ENCODE data around the gene CDKN2B-AS1. TPM values are rescaled to one million over a fixed set of nuclear protein-coding genes. Genes with fewer than 3 reads are reported as not detected.
A peak's percentile ranks its signal among the peaks of the same experiment; 100 is the strongest.

The CDKN2B-AS1 gene
- polyA plus RNA-seq, 1 donor (not counting 4 experiments of a cell fraction or from before 2014, with no cell fraction given): 1.1 TPM

- Histone ChIP-seq H3K9ac (ENCODE audit: control insufficient read depth, extremely low read depth, insufficient read depth, low read length) (no peak overlapping the region), H3K4me1 (ENCODE audit: control insufficient read depth, extremely low read depth, insufficient read depth, low read length) (peaks cover 16% of the 10 kb centered on the region), H3K9me1 (ENCODE audit: control insufficient read depth, extremely low read depth, insufficient read depth, low read length) (no peaks in the 10 kb centered on the region), H2AFZ (ENCODE audit: control insufficient read depth, low read length) (no peak overlapping the region), H3K36me3 (ENCODE audit: control insufficient read depth in 2 of 2, extremely low read depth in 1 of 2, insufficient read depth in 2 of 2, low read length in 2 of 2) (peaks cover 5 to 13% of the 10 kb centered on the region in 2 experiments), H4K20me1 (ENCODE audit: control insufficient read depth, extremely low read depth, insufficient read depth, low read length) (no peaks in the 10 kb centered on the region), H3K9me3 (ENCODE audit: control insufficient read depth, low read depth, low read length) (peaks cover 22% of the 10 kb centered on the region), H3K4me3 (ENCODE audit: control insufficient read depth in 2 of 3, extremely low read depth in 1 of 3, insufficient read depth in 2 of 3, low read depth in 1 of 3, low read length in 3 of 3) (peak overlapping the region in 1 of 3 experiments; percentile 24), H3K27me3 (ENCODE audit: control insufficient read depth, extremely low read depth, insufficient read depth, low read length) (peaks cover 62% of the 10 kb centered on the region), H3K4me2 (ENCODE audit: control insufficient read depth, extremely low read depth, insufficient read depth, low read depth, low read length) (peak overlapping the region; percentile 65), H3K79me2 (ENCODE audit: control insufficient read depth, insufficient read depth, low read length) (no peaks in the 10 kb centered on the region), H3K27ac (ENCODE audit: control insufficient read depth, insufficient read depth, low read length) (no peak overlapping the region)
- DNase-seq (ENCODE audit: low read depth, low spot score) (no peak), FAIRE-seq (no peak)
- dilution Hi-C loops (cut with MboI; ENCODE audit: extremely low pct_ligation_motif_present, low sequenced_read_pairs): no loop called here
- TF ChIP-seq CTCF (optimal IDR thresholded peaks at IDR 0.05 in 1 of 3, IDR thresholded peaks at IDR 0.05 in 1 of 3, conservative IDR thresholded peaks at IDR 0.05 in 1 of 3; ENCODE audit: extremely low read depth in 1 of 3, insufficient read depth in 2 of 3, low read length in 3 of 3) (no peak), EZH2 (IDR thresholded peaks at IDR 0.05; ENCODE audit: low read length) (no peak)
These were observed 25.3 kb upstream of the CDKN2B-AS1 start for GRCh38 chr9:21969011-21969940.

- H4K20me1 ChIP-seq (ENCODE audit: control insufficient read depth, extremely low read depth, insufficient read depth, low read length): no peaks in the 10 kb centered on the region
- no peaks in the 10 kb centered on the region for H3K9me1 ChIP-seq (ENCODE audit: control insufficient read depth, extremely low read depth, insufficient read depth, low read length)
- peaks cover 71% of the 10 kb centered on the region for H3K27me3 ChIP-seq (ENCODE audit: control insufficient read depth, extremely low read depth, insufficient read depth, low read length)
- no peak overlapping the region for H2AFZ ChIP-seq (ENCODE audit: control insufficient read depth, low read length)
- H3K79me2 ChIP-seq (ENCODE audit: control insufficient read depth, insufficient read depth, low read length): no peaks in the 10 kb centered on the region
- no peak for FAIRE-seq
- dilution Hi-C loops (cut with MboI; ENCODE audit: extremely low pct_ligation_motif_present, low sequenced_read_pairs): no loop called here
- peaks cover 13% of the 10 kb centered on the region for H3K4me1 ChIP-seq (ENCODE audit: control insufficient read depth, extremely low read depth, insufficient read depth, low read length)
- H3K27ac ChIP-seq (ENCODE audit: control insufficient read depth, insufficient read depth, low read length): no peak overlapping the region
- H3K9me3 ChIP-seq (ENCODE audit: control insufficient read depth, low read depth, low read length): peaks cover 22% of the 10 kb centered on the region
- H3K4me3 ChIP-seq (ENCODE audit: control insufficient read depth in 2 of 3, extremely low read depth in 1 of 3, insufficient read depth in 2 of 3, low read depth in 1 of 3, low read length in 3 of 3): no peak overlapping the region
- no peak overlapping the region for H3K9ac ChIP-seq (ENCODE audit: control insufficient read depth, extremely low read depth, insufficient read depth, low read length)
- DNase-seq (ENCODE audit: low read depth, low spot score): no peak
- TF ChIP-seq EZH2 (IDR thresholded peaks at IDR 0.05; ENCODE audit: low read length) (peak; percentile 28), CTCF (optimal IDR thresholded peaks at IDR 0.05 in 1 of 3, IDR thresholded peaks at IDR 0.05 in 1 of 3, conservative IDR thresholded peaks at IDR 0.05 in 1 of 3; ENCODE audit: extremely low read depth in 1 of 3, insufficient read depth in 2 of 3, low read length in 3 of 3) (no peak)
- peaks cover 5 to 13% of the 10 kb centered on the region in 2 experiments for H3K36me3 ChIP-seq (ENCODE audit: control insufficient read depth in 2 of 2, extremely low read depth in 1 of 2, insufficient read depth in 2 of 2, low read length in 2 of 2)
- no peak overlapping the region for H3K4me2 ChIP-seq (ENCODE audit: control insufficient read depth, extremely low read depth, insufficient read depth, low read depth, low read length)
These were observed 24.4 kb upstream of the CDKN2B-AS1 start for GRCh38 chr9:21969951-21970799.

Measured in keratinocyte (primary cell).